Karpas-422 (cell line): ENCODE measurements around the gene BYSL. TPM values are rescaled to one million over a fixed set of nuclear protein-coding genes. Genes with fewer than 3 reads are reported as not detected.

Experiments used
- DNase-seq: peaks from one replicate; pipeline ENCODE4 v3.0.0-alpha.2; 2015
- H2AFZ ChIP-seq: fragments of 200-600 bp; sonication (generic); 2 replicates; pipeline ENCODE4 v1.6.1; 2014; ENCODE audit warnings: antibody characterized with exemption, low read length, mixed read lengths
- H3K27ac ChIP-seq: fragments of 200-600 bp; sonication (generic); 2 replicates; pipeline ENCODE4 v1.5.1; 2014; ENCODE audit warnings: mild to moderate bottlenecking, low read length, moderate library complexity
- H3K27me3 ChIP-seq: fragments of 200-600 bp; sonication (generic); 2 replicates; pipeline ENCODE4 v1.6.1; 2014; ENCODE audit warnings: low read length, mixed read lengths
- H3K36me3 ChIP-seq: fragments of 200-600 bp; sonication (generic); 2 replicates; pipeline ENCODE4 v1.6.1; 2014; ENCODE audit warnings: low read length, mixed read lengths; ENCODE audit not compliant: insufficient read depth
- H3K4me1 ChIP-seq: fragments of 200-600 bp; sonication (generic); 2 replicates; pipeline ENCODE4 v1.6.1; 2014; ENCODE audit warnings: mild to moderate bottlenecking, low read length, mixed read lengths
- H3K4me2 ChIP-seq: fragments of 200-600 bp; sonication (generic); 2 replicates; pipeline ENCODE4 v1.6.1; 2014; ENCODE audit warnings: low read length, low read depth, mild to moderate bottlenecking; ENCODE audit not compliant: poor library complexity, severe bottlenecking
- H3K4me3 ChIP-seq: fragments of 200-600 bp; sonication (generic); 2 replicates; pipeline ENCODE4 v1.5.1; 2014; ENCODE audit warnings: mild to moderate bottlenecking, antibody characterized with exemption, low read length, mixed read lengths
- H3K79me2 ChIP-seq: fragments of 200-600 bp; sonication (generic); 2 replicates; pipeline ENCODE4 v1.6.1; 2014; ENCODE audit warnings: mild to moderate bottlenecking, low read length, mixed read lengths
- H3K9ac ChIP-seq: fragments of 200-600 bp; sonication (generic); 2 replicates; pipeline ENCODE4 v1.6.0; 2014; ENCODE audit warnings: low read length
- H3K9me2 ChIP-seq: fragments of 200-600 bp; sonication (generic), shearing (Covaris generic); replicated peaks from 2 replicates; pipeline ENCODE4 v1.6.0; 2014; ENCODE audit warnings: mild to moderate bottlenecking, low read length, moderate library complexity; ENCODE audit not compliant: insufficient read depth
- H3K9me3 ChIP-seq: fragments of 300-700, 200-600 bp; sonication (generic); 2 replicates; pipeline ENCODE4 v1.6.1; 2014; ENCODE audit warnings: low read length, mixed read lengths
- H4K20me1 ChIP-seq: fragments of 200-600 bp; sonication (generic); 2 replicates; pipeline ENCODE4 v1.6.1; 2014; ENCODE audit warnings: mild to moderate bottlenecking, antibody characterized with exemption, low read length, low read depth; ENCODE audit not compliant: insufficient read depth
- total RNA-seq: library from RNA; depleted of rRNA; stranded (reverse); fragments of >200 nt; shearing (Covaris generic); gene quantifications from 2 replicates; pipeline ENCODE4 v1.2.3, GENCODE V29; 2014; ENCODE audit warnings: low replicate concordance

BYSL gene
- total RNA-seq, 1 experiment from 2014 or later, result 17.9 TPM

DNA sequence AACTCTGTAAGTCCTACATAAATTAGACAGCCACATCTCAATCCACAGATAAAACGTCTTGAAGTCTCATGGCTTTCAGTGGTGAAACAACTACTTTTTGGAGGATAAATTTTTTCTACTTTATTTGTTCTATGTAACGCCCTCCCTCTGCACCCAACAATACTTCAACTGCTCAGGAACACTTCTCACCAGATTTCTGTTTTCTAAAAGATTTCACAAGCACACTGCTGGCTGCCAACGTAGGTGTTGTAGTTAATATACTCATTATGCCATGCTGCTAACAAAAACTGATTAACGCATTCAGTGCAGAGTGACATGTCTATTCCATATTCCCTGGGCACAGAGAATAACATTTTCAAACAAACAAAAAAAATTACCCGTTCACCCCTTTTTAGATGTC lies 36.3 kb upstream of the BYSL start:
- DNase-seq, result no peak
- Histone ChIP-seq H3K9ac (no peak overlapping the region), H4K20me1 (no peaks in the 10 kb centered on the region), H3K27ac (no peak overlapping the region), H3K9me2 (no peaks in the 10 kb centered on the region), H3K27me3 (no peaks in the 10 kb centered on the region), H3K4me2 (no peak overlapping the region), H3K36me3 (no peaks in the 10 kb centered on the region), H3K4me3 (no peak overlapping the region), H3K79me2 (peaks cover 68% of the 10 kb centered on the region), H2AFZ (no peak overlapping the region), H3K4me1 (no peaks in the 10 kb centered on the region), H3K9me3 (no peaks in the 10 kb centered on the region)

DNA sequence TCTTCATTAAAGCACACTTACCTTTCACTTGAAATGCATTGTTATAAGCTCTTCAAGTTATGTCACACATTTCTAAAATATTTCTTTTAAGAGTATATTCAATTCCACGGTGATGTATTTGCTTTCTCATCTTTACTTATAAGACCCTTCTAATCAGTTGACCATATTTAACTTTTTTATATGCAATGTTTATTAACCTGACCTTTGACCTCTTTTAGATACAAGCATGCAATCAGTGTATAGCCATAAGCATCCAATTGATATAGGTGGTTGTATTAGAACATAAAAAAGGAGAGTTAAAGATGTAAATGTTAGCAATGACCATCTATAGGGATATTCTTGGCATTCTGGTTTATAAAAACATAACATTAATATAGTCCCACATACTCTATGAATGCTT lies 35.4 kb upstream of the BYSL start:
- Histone ChIP-seq H3K9me2 (no peaks in the 10 kb centered on the region), H3K9me3 (no peaks in the 10 kb centered on the region), H4K20me1 (no peaks in the 10 kb centered on the region), H3K4me3 (no peak overlapping the region), H3K4me2 (no peak overlapping the region), H3K4me1 (no peaks in the 10 kb centered on the region; the same call in 1 of the 2 replicates), H3K27me3 (no peaks in the 10 kb centered on the region), H2AFZ (no peak overlapping the region), H3K9ac (no peak overlapping the region), H3K79me2 (peaks cover 70% of the 10 kb centered on the region), H3K36me3 (no peaks in the 10 kb centered on the region), H3K27ac (no peak overlapping the region)
- no peak for DNase-seq

DNA sequence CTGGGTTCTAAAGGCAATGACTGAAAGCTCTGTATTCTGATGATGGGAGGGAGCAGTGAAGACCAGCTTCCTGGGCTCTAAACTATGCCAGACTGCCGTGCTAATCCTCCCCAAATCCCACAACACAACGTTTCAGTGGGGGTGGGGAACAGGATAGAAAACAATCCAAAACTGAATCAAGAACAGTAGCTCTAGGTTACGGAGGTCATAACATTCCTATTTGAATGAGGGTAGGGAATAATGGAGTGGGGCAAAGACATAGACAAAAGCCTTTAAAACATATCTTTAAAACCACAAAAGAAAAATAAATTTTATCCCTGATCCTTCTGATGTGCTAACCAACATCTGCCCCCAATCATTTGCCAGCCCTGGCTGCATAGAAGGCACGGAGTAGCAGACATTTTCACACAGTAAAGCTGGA lies 34.0 kb upstream of the BYSL start:
- Histone ChIP-seq H3K27me3 (no peaks in the 10 kb centered on the region), H3K36me3 (no peaks in the 10 kb centered on the region), H2AFZ (no peak overlapping the region), H3K9ac (no peak overlapping the region), H3K9me2 (no peaks in the 10 kb centered on the region), H3K4me2 (no peak overlapping the region), H4K20me1 (no peaks in the 10 kb centered on the region), H3K4me3 (no peak overlapping the region), H3K79me2 (peaks cover 79% of the 10 kb centered on the region), H3K27ac (no peak overlapping the region), H3K9me3 (no peaks in the 10 kb centered on the region), H3K4me1 (peaks cover 12% of the 10 kb centered on the region)
- no peak for DNase-seq

DNA sequence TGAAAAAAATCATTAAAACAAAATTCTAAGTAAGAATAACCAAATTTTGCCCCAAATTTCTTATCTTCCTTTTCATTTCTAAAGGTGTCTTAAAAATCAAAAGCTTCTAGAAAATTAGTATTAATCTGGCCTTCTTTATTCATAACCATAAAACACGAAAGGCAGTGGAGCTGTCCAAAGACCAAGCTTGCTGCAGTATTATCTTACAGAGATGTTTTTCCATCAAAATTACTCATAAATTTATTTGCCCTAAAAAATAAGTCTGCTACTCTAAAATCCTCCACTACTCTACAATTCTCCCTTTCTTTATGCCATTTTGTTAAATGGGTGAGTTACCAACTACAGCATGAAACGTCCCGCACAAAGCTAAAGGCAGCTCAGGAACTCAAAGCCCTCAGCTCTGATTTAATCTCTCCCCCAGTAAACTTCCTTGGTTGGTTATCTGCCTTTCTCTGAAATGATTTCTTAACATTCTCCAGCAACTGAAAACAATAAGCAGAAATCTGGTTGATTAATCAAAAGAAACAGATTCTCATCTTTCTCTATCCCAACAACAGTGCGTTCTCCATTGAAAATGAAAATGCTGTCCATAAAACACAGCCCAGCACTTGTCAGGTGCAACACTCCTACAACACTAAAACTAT lies 28.3 kb upstream of the BYSL start:
- H3K36me3 ChIP-seq, result no peaks in the 10 kb centered on the region
- H3K4me1 ChIP-seq, result peaks cover 42% of the 10 kb centered on the region
- no peaks in the 10 kb centered on the region for H4K20me1 ChIP-seq
- H3K4me2 ChIP-seq, result peak overlapping the region; percentile 74
- no peak overlapping the region for H2AFZ ChIP-seq
- peak overlapping the region; percentile 75 for H3K9ac ChIP-seq
- H3K4me3 ChIP-seq, result peak overlapping the region; percentile 72
- H3K79me2 ChIP-seq, result peaks cover 61% of the 10 kb centered on the region
- DNase-seq, result no peak
- 0 out of 2 replicates have a peak overlapping the region, but pooled peaks have one; percentile 2 for H3K27ac ChIP-seq
- no peaks in the 10 kb centered on the region for H3K9me2 ChIP-seq
- H3K27me3 ChIP-seq, result no peaks in the 10 kb centered on the region
- no peaks in the 10 kb centered on the region for H3K9me3 ChIP-seq

DNA sequence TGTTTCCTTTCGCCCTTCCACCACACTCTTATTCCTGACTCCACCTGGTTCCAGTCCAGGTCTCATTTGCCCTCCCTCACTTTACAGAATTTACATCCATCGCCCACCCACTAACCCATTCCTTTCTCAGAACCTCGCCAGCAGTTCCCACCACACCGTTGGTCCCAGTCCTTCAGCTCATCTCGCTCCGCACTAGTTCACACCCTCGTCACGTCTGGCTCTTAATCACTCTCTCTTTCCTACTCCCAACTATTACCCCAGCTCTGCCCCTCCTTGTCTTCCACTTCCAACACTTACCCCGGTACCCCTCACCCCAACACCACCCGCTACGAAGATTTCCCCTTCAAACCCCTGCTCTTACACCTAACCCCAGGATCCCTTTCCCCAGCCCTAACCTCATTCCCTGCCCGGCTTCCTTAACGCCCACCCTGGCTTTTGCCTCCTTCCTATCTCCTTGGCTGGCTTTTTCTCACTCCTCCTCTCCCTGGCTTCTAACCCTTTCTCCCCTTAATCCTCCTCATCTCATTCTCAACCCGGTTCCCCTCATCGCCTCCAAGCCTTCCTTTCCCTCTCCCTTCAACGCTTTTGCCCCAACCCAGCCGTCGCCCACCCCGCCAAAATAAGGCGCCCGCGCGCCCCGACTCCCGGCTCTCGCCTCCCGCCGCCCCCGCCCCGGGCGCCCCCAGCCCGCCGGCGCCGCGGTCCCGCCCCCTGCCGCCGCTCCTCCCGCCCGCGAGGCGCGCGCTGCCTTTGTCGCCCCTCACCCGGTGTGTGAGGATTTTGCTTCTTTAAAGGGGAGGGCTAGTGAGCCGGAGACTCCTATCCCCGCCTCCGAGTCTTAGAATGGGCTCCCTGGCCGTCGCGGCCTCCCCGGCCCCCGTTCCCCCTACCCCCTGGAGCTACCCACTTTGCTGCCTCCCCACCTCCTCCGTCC lies 26.7 kb upstream of the BYSL start:
- H3K4me2 ChIP-seq, result peak overlapping the region; percentile 74
- peaks cover 42% of the 10 kb centered on the region for H3K4me1 ChIP-seq
- peak; percentile 52 for DNase-seq
- no peaks in the 10 kb centered on the region for H3K27me3 ChIP-seq
- peak overlapping the region; percentile 72 for H3K4me3 ChIP-seq
- no peaks in the 10 kb centered on the region for H3K9me3 ChIP-seq
- no peaks in the 10 kb centered on the region for H3K9me2 ChIP-seq
- no peak overlapping the region for H2AFZ ChIP-seq
- no peaks in the 10 kb centered on the region for H4K20me1 ChIP-seq
- peaks cover 4% of the 10 kb centered on the region; the same call in 1 of the 2 replicates for H3K36me3 ChIP-seq
- H3K79me2 ChIP-seq, result peaks cover 51% of the 10 kb centered on the region
- peak overlapping the region; percentile 12; the same call in 1 of the 2 replicates for H3K27ac ChIP-seq
- peak overlapping the region; percentile 75 for H3K9ac ChIP-seq

DNA sequence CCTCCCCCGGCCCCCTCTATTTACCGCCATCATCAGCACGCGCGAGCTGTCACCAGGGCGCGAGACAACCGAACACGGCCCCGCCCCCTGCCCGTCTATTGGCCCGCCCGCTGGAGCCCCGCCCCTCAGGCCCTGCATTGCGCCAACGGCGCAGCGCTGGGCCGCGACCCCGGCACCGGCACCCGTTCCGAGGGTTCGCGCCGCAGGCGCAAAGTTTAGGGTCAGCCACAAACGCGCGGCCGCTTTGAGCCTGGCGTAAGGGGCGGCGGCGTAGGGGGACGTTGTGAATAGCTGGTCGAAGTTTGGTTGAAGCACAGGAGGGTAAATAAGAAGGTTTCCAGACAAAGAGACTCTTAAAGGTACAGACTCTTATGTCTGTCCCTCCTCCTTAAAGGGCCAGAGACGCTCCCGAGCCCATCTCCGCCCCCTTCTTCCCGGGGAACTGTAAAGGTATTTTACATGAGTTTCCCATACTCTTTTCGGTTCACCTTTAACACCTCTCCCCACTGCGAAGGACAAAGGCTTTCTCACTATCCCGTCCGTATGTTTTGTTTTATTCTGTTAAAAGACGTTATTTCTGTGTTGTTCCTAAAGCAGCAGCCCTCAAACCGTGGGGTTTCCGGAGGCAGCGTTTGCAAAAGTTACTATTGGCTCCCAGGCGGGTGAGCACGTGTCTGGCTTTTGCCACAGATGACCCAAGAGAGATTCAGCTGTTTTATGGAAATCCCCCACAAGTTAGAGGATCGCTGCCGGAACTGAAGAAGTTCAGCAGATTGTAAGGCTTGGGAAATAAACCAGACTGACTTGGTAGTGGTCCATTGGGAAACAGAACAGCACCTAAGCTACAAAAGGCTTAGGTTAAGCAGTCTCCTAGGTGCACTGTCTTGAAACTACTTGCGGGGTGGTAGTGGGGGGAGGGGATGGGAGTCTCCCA lies 25.7 kb upstream of the BYSL start, which contains the start of gene USP49:
Gene USP49 (minus strand): TSS at position 76 of the 934 bp plus-strand sequence. CDS start 88,392 bp downstream, outside the sequence.
- Histone ChIP-seq H3K4me2 (peak within 1 kb of the TSS; percentile 74), H3K9ac (peak within 1 kb of the TSS; percentile 75), H3K79me2 (peaks cover 44% of the 10 kb centered on the region), H3K36me3 (peaks cover 4% of the 10 kb centered on the region; the same call in 1 of the 2 replicates), H3K9me3 (no peaks in the 10 kb centered on the region), H3K4me3 (peak within 1 kb of the TSS; percentile 72), H3K9me2 (no peaks in the 10 kb centered on the region), H3K27me3 (no peaks in the 10 kb centered on the region), H2AFZ (peak within 1 kb of the TSS; percentile 4; the same call in 1 of the 2 replicates), H3K4me1 (peaks cover 42% of the 10 kb centered on the region), H4K20me1 (no peaks in the 10 kb centered on the region), H3K27ac (peak within 1 kb of the TSS; percentile 70)
- peak; percentile 97 for DNase-seq

DNA sequence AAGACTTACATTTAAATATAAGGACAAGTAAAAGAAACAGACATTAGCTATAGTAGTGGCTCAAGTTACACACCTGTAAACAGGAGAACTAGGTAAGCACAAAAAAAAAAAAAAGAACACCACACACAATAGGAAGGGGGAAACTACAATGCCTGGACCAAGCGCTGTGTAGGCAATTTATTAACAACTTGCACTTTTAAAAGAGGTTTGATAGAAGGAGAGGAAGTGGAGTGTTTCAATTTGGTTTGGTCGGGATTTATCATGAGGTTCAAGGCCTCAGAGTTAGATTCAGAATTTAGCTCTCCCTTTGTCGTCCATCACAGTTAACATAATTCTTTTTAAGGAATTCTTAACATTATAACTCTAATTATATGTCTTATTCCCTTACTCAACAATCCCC lies 25.0 kb upstream of the BYSL start:
- Histone ChIP-seq H3K36me3 (peaks cover 4% of the 10 kb centered on the region; the same call in 1 of the 2 replicates), H3K9me2 (no peaks in the 10 kb centered on the region), H3K9ac (peak overlapping the region; percentile 75), H3K4me2 (peak overlapping the region; percentile 74), H3K27ac (peak overlapping the region; percentile 70), H3K9me3 (no peaks in the 10 kb centered on the region), H4K20me1 (no peaks in the 10 kb centered on the region), H3K27me3 (no peaks in the 10 kb centered on the region), H3K79me2 (peaks cover 37% of the 10 kb centered on the region), H2AFZ (peak overlapping the region; percentile 4; the same call in 1 of the 2 replicates), H3K4me1 (peaks cover 40% of the 10 kb centered on the region), H3K4me3 (peak overlapping the region; percentile 72)
- no peak for DNase-seq
